Neural cell (in vitro differentiated cells): ENCODE results near the gene C19orf44. TPM values are rescaled to one million over a fixed set of nuclear protein-coding genes. Genes with fewer than 3 reads are reported as not detected.
"Not testable (repeated sequence)": the region's sequence is repeated elsewhere in the genome, so short reads cannot be mapped to it uniquely, and the experiment has no call there.

Experiments used
- H2AFZ ChIP-seq: fragments of 200-600, 300-800 bp; sonication (generic), shearing (Covaris generic); 2 replicates; pipeline ENCODE4 v1.6.0; 2014; ENCODE audit warnings: low read depth, mild to moderate bottlenecking, antibody characterized with exemption, low read length, moderate library complexity
- H3F3A ChIP-seq: fragments of 200-600 bp; shearing (Covaris generic); 2 replicates; pipeline ENCODE4 v1.6.1; 2016; ENCODE audit warnings: mild to moderate bottlenecking, moderate library complexity, mixed read lengths, antibody characterized with exemption, low read length; ENCODE audit not compliant: insufficient read depth, poor library complexity, severe bottlenecking
- H3K27ac ChIP-seq: fragments of 200-600, 300-800 bp; sonication (generic), shearing (Covaris generic); 2 replicates; pipeline ENCODE4 v1.5.1; 2014; ENCODE audit warnings: mild to moderate bottlenecking, low read length, moderate library complexity
- H3K27me3 ChIP-seq: fragments of 300-800, 200-600 bp; sonication (generic), shearing (Covaris generic); 2 replicates; pipeline ENCODE4 v1.6.0; 2014; ENCODE audit warnings: mild to moderate bottlenecking, low read depth, low read length, moderate library complexity; ENCODE audit not compliant: insufficient read depth
- H3K36me3 ChIP-seq: fragments of 300-800, 200-600 bp; sonication (generic), shearing (Covaris generic); 2 replicates; pipeline ENCODE4 v1.5.1; 2014; ENCODE audit warnings: mild to moderate bottlenecking, antibody characterized with exemption, low read length, moderate library complexity; ENCODE audit not compliant: insufficient read depth
- H3K4me2 ChIP-seq: fragments of 300-800, 200-600 bp; sonication (generic), shearing (Covaris generic); 2 replicates; pipeline ENCODE4 v1.6.0; 2014; ENCODE audit warnings: mild to moderate bottlenecking, low read length
- H3K4me3 ChIP-seq: fragments of 300-800, 200-600 bp; sonication (generic), shearing (Covaris generic); 2 replicates; pipeline ENCODE4 v1.5.1; 2014; ENCODE audit warnings: mild to moderate bottlenecking, low read length, moderate library complexity
- H3K79me2 ChIP-seq: fragments of 200-600 bp; shearing (Covaris generic); replicated peaks from 2 replicates; pipeline ENCODE4 v1.6.0; 2014; ENCODE audit warnings: mild to moderate bottlenecking, low read length, moderate library complexity; ENCODE audit not compliant: insufficient read depth
- H3K9ac ChIP-seq: fragments of 300-800, 200-600 bp; sonication (generic), shearing (Covaris generic); 2 replicates; pipeline ENCODE4 v1.6.1; 2016; ENCODE audit warnings: mild to moderate bottlenecking, low read length, mixed read lengths
- H3K9me2 ChIP-seq: fragments of 200-600 bp; shearing (Covaris generic); 2 replicates; pipeline ENCODE4 v1.6.1; 2016; ENCODE audit warnings: mild to moderate bottlenecking, low read length, mixed read lengths; ENCODE audit not compliant: insufficient read depth
- H3K9me3 ChIP-seq: fragments of 200-600, 300-800 bp; sonication (generic), shearing (Covaris generic); 2 replicates; pipeline ENCODE4 v1.6.1; 2016; ENCODE audit warnings: mild to moderate bottlenecking, mixed run types, low read length, moderate library complexity, mixed read lengths
- H4K20me1 ChIP-seq: fragments of 200-600 bp; shearing (Covaris generic); 2 replicates; pipeline ENCODE4 v1.6.1; 2016; ENCODE audit warnings: mild to moderate bottlenecking, mixed run types; ENCODE audit not compliant: insufficient read depth
- EP300 ChIP-seq: fragments of 450-650 bp; conservative IDR thresholded peaks from 2 replicates; pipeline ENCODE4 v1.6.1; 2014; ENCODE audit warnings: antibody characterized with exemption, mild to moderate bottlenecking, moderate library complexity; ENCODE audit not compliant: poor library complexity, severe bottlenecking
- EZH2 ChIP-seq: fragments of 200-600, 300-800 bp; shearing (Covaris generic), sonication (generic); IDR thresholded peaks from 2 replicates; pipeline ENCODE4 v1.6.1; 2014; ENCODE audit warnings: antibody characterized with exemption, low read length, borderline replicate concordance, mild to moderate bottlenecking; ENCODE audit not compliant: insufficient read depth, poor library complexity, severe bottlenecking
- MXI1 ChIP-seq: fragments of 450-650 bp; conservative IDR thresholded peaks from 2 replicates; pipeline ENCODE4 v1.6.1; 2014; ENCODE audit warnings: antibody characterized with exemption, mild to moderate bottlenecking; ENCODE audit not compliant: poor library complexity, severe bottlenecking
- POLR2AphosphoS5 ChIP-seq: IDR thresholded peaks from 2 replicates; pipeline ENCODE4 v1.6.1; 2012
- RAD21 ChIP-seq: fragments of 450-650 bp; conservative IDR thresholded peaks from 2 replicates; pipeline ENCODE4 v1.6.1; 2014; ENCODE audit warnings: antibody characterized with exemption, mild to moderate bottlenecking, moderate library complexity
- SMC3 ChIP-seq: fragments of 450-650 bp; conservative IDR thresholded peaks from 2 replicates; pipeline ENCODE4 v1.6.1; 2014; ENCODE audit warnings: antibody characterized with exemption, mild to moderate bottlenecking, moderate library complexity; ENCODE audit not compliant: poor library complexity
- TAF1 ChIP-seq: IDR thresholded peaks from 2 replicates; pipeline ENCODE4 v1.6.1; 2012; ENCODE audit warnings: low read depth
- polyA plus RNA-seq: library from polyadenylated mRNA; depleted of rRNA; stranded (reverse); fragments of >200 nt; gene quantifications from 2 replicates; pipeline ENCODE4 v1.2.3, GENCODE V29; 2014
- TF ChIP-seq, protein P1 (sequence below): IDR thresholded peaks from 2 replicates; pipeline ENCODE4 v1.6.1; 2012; ENCODE audit warnings: borderline replicate concordance
- TF ChIP-seq, protein P2 (sequence below): fragments of 450-650 bp; IDR thresholded peaks from 2 replicates; pipeline ENCODE4 v1.5.1; 2014; ENCODE audit warnings: antibody characterized with exemption, mild to moderate bottlenecking, moderate library complexity; ENCODE audit not compliant: poor library complexity, severe bottlenecking

The C19orf44 gene
- polyA plus RNA-seq, 1 donor from 2014 or later: 9.9 TPM

DNA sequence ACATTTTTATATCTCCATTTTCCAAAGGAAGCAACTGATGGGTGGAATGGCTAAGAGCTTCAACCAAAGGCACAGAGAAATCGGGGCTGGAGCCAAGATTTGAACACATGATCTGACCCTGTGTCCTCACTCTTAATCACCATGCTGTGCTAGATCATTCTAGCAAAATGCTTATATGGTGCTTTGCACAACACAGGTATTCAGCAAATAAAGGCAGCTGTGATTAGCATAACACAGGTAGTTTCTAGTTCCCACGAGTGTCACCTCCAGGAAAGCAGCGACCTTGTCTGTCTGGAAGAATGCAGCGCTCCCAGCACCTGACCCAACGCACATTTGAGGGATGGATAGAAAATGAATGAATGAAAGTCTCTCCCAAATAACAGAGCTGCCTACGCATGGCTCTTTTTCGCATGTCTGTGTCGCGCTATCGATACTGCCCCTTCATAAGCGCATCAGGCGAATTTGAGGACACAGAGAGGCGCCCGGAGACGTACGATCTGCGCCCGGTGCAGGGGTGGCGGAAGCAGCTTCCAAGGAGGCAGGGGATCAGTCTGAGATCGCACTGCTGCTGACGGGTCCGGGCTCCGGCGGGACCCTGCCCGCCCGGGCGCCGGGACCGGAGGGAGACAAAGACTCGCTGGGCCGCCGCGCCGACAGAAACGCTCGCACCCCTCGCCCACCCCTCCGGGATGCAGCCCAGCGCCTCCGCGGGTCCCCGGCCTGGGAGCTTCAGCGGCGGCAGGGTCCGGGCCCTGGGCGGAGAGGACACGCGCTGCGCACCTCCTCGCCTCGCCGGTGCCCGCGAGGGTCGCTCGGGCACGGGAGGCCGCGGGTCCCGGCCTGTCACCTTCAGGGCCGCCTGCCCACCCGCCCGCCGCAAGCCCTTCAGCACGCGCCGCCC lies 25.0 kb upstream of the C19orf44 start:
- Histone ChIP-seq H3K27me3 (no peaks in the 10 kb centered on the region), H3K79me2 (peaks cover 51% of the 10 kb centered on the region), H3K9me3 (no peaks in the 10 kb centered on the region), H3K9ac (peak overlapping the region; percentile 83), H3K36me3 (no peaks in the 10 kb centered on the region), H3K9me2 (no peaks in the 10 kb centered on the region), H4K20me1 (peaks cover 17% of the 10 kb centered on the region), H2AFZ (no peak overlapping the region), H3K27ac (peak overlapping the region; percentile 82), H3F3A (no peaks in the 10 kb centered on the region), H3K4me3 (peak overlapping the region; percentile 76), H3K4me2 (peak overlapping the region; percentile 95)
- TF ChIP-seq SMC3 (peak; percentile 16), RAD21 (no peak), MXI1 (peak; percentile 57), POLR2AphosphoS5 (peak; percentile 28), EZH2 (no peak)
- TF ChIP-seq, protein P1, sequence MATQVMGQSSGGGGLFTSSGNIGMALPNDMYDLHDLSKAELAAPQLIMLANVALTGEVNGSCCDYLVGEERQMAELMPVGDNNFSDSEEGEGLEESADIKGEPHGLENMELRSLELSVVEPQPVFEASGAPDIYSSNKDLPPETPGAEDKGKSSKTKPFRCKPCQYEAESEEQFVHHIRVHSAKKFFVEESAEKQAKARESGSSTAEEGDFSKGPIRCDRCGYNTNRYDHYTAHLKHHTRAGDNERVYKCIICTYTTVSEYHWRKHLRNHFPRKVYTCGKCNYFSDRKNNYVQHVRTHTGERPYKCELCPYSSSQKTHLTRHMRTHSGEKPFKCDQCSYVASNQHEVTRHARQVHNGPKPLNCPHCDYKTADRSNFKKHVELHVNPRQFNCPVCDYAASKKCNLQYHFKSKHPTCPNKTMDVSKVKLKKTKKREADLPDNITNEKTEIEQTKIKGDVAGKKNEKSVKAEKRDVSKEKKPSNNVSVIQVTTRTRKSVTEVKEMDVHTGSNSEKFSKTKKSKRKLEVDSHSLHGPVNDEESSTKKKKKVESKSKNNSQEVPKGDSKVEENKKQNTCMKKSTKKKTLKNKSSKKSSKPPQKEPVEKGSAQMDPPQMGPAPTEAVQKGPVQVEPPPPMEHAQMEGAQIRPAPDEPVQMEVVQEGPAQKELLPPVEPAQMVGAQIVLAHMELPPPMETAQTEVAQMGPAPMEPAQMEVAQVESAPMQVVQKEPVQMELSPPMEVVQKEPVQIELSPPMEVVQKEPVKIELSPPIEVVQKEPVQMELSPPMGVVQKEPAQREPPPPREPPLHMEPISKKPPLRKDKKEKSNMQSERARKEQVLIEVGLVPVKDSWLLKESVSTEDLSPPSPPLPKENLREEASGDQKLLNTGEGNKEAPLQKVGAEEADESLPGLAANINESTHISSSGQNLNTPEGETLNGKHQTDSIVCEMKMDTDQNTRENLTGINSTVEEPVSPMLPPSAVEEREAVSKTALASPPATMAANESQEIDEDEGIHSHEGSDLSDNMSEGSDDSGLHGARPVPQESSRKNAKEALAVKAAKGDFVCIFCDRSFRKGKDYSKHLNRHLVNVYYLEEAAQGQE: peak; percentile 47
- TF ChIP-seq, protein P2, sequence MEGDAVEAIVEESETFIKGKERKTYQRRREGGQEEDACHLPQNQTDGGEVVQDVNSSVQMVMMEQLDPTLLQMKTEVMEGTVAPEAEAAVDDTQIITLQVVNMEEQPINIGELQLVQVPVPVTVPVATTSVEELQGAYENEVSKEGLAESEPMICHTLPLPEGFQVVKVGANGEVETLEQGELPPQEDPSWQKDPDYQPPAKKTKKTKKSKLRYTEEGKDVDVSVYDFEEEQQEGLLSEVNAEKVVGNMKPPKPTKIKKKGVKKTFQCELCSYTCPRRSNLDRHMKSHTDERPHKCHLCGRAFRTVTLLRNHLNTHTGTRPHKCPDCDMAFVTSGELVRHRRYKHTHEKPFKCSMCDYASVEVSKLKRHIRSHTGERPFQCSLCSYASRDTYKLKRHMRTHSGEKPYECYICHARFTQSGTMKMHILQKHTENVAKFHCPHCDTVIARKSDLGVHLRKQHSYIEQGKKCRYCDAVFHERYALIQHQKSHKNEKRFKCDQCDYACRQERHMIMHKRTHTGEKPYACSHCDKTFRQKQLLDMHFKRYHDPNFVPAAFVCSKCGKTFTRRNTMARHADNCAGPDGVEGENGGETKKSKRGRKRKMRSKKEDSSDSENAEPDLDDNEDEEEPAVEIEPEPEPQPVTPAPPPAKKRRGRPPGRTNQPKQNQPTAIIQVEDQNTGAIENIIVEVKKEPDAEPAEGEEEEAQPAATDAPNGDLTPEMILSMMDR: no peak

DNA sequence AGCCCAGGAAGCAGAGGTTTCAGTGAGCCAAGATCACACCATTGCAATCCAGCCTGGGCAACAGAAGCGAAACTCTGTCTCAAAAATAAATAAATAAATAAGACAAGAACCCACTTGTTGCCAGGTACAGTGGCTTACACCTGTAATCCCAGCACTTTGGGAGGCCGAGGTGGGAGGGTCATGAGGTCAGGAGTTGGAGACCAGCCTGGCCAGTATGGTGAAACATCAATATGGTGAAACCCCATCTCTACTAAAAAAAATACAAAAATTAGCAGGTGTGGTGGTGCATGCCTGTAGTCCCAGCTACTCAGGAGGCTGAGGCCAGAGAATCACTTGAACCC lies 23.7 kb upstream of the C19orf44 start:
- H3K27me3 ChIP-seq, H3K9me3 ChIP-seq, H3K9me2 ChIP-seq, H3F3A ChIP-seq, H3K4me2 ChIP-seq, H3K27ac ChIP-seq, H2AFZ ChIP-seq, H3K36me3 ChIP-seq: not testable (repeated sequence)
- H3K9ac ChIP-seq: peak overlapping the region; percentile 79
- peak overlapping the region; percentile 76 for H3K4me3 ChIP-seq
- peaks cover 39% of the 10 kb centered on the region for H3K79me2 ChIP-seq
- H4K20me1 ChIP-seq: peaks cover 12% of the 10 kb centered on the region

DNA sequence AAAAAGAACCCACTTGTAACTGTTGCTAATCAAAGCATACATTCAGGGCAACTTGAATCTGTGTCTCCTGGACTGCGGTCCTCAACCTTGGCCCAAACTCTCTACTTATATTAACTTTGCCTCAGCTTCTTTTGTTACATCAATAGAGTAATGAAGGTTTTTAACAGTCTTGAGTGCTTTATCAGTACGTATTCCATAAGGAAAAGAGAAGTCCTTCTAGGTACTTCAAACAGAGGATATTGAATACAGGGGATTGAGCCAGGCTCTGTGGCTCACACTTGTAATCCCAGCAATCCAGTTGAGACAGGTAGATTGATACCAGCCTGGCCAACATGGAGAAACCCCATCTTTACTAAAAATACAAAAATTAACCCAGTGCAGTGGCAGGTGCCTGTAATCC lies 23.2 kb upstream of the C19orf44 start:
- Histone ChIP-seq H4K20me1 (peaks cover 7% of the 10 kb centered on the region), H3K4me3 (no peak overlapping the region), H2AFZ (no peak overlapping the region), H3K27ac (no peak overlapping the region), H3F3A (no peaks in the 10 kb centered on the region), H3K9ac (no peak overlapping the region), H3K4me2 (no peak overlapping the region), H3K36me3 (no peaks in the 10 kb centered on the region), H3K9me3 (no peaks in the 10 kb centered on the region), H3K27me3 (no peaks in the 10 kb centered on the region), H3K79me2 (peaks cover 35% of the 10 kb centered on the region), H3K9me2 (no peaks in the 10 kb centered on the region)
- TF ChIP-seq EP300: no peak
- no peak for TF ChIP-seq EZH2
- no peak for TF ChIP-seq POLR2AphosphoS5
- TF ChIP-seq SMC3: no peak
- TF ChIP-seq, protein P1: no peak
- no peak for TF ChIP-seq MXI1
- TF ChIP-seq, protein P2: no peak
- no peak for TF ChIP-seq TAF1
- TF ChIP-seq RAD21: no peak
